ENCODE measurements around the gene HPSE2. TPM values are rescaled to one million over a fixed set of nuclear protein-coding genes. Genes with fewer than 3 reads are reported as not detected.

Gene HPSE2
- total RNA-seq, 1 experiment from 2014 or later, result 0.05 TPM

GRCh38 chr10:98485959-98486358 is 749.7 kb downstream of the HPSE2 start:
- Histone ChIP-seq H3K9me3 (ENCODE audit: control insufficient read depth in 1 of 2, insufficient read depth in 1 of 2, low read depth in 1 of 2, low read length in 2 of 2) (no peaks in the 10 kb centered on the region), H3K79me2 (ENCODE audit: insufficient read depth, low read length) (no peaks in the 10 kb centered on the region), H4K20me1 (ENCODE audit: insufficient read depth) (no peaks in the 10 kb centered on the region), H3K4me3 (replicated peaks in 1 of 2; ENCODE audit: low read depth in 1 of 2, low read length in 2 of 2) (no peak overlapping the region), H3K4me2 (ENCODE audit: low read length) (no peak overlapping the region), H3K27ac (ENCODE audit: low read depth, low read length) (no peak overlapping the region), H3K36me3 (ENCODE audit: control insufficient read depth in 1 of 2, insufficient read depth in 2 of 2, low read length in 2 of 2) (no peaks in the 10 kb centered on the region), H3K4me1 (ENCODE audit: control insufficient read depth in 1 of 2, insufficient read depth in 2 of 2, low read length in 2 of 2) (no peaks in the 10 kb centered on the region), H3K9ac (ENCODE audit: low read length) (no peak overlapping the region), H2AFZ (ENCODE audit: low read depth, low read length, poor library complexity, severe bottlenecking) (no peak overlapping the region), H3K27me3 (ENCODE audit: insufficient read depth, low read length) (no peaks in the 10 kb centered on the region; the same call in 1 of the 2 replicates), H3K9me2 (ENCODE audit: insufficient read depth) (no peaks in the 10 kb centered on the region)
- TF ChIP-seq CBX3 (IDR thresholded peaks at IDR 0.05; ENCODE audit: low read depth), result no peak
- ChIA-PET POLR2A (no interaction called here), RAD21 (ENCODE audit: low non-redundant PET in 1 of 2, low total read pairs in 2 of 2, uncharacterized antibody in 2 of 2, unreplicated experiment in 2 of 2) (no interaction called here), CTCF (interaction anchor here (0.7 kb wide), 2 partner anchors 15 to 71 kb away, joined by 3 to 8 read pairs; no protein-coding TSS in a partner anchor)
- no TSS peak for BruUV-seq (replicated peaks)
- no peak for DNase-seq (ENCODE audit: low read depth, low spot score)
- no peak; the same call in 1 of the 2 replicates for ATAC-seq
- intact Hi-C loops (cut with micrococcal nuclease), result no loop called here

GRCh38 chr10:98483658-98484057 is 752.0 kb downstream of the HPSE2 start:
- ChIA-PET CTCF (no interaction called here), RAD21 (ENCODE audit: low non-redundant PET in 1 of 2, low total read pairs in 2 of 2, uncharacterized antibody in 2 of 2, unreplicated experiment in 2 of 2) (no interaction called here), POLR2A (no interaction called here)
- no peak overlapping the region for H3K9ac ChIP-seq (ENCODE audit: low read length)
- H3K4me3 ChIP-seq (replicated peaks in 1 of 2; ENCODE audit: low read depth in 1 of 2, low read length in 2 of 2), result no peak overlapping the region
- intact Hi-C loops (cut with micrococcal nuclease), result no loop called here
- H3K79me2 ChIP-seq (ENCODE audit: insufficient read depth, low read length), result no peaks in the 10 kb centered on the region
- H3K36me3 ChIP-seq (ENCODE audit: control insufficient read depth in 1 of 2, insufficient read depth in 2 of 2, low read length in 2 of 2), result no peaks in the 10 kb centered on the region
- TF ChIP-seq POLR2AphosphoS5 (IDR thresholded peaks at IDR 0.05; ENCODE audit: low read depth, low read length) (no peak), YY1 (IDR thresholded peaks at IDR 0.05; ENCODE audit: extremely low read depth, insufficient replicate concordance, low read depth, low read length) (no peak), TCF7L2 (IDR thresholded peaks at IDR 0.05; ENCODE audit: borderline replicate concordance, extremely low read depth, insufficient read depth, insufficient read length) (no peak), SP1 (IDR thresholded peaks at IDR 0.05; ENCODE audit: low read depth) (no peak)
- no peak overlapping the region for H2AFZ ChIP-seq (ENCODE audit: low read depth, low read length, poor library complexity, severe bottlenecking)
- no TSS peak for BruUV-seq (replicated peaks)
- H3K4me2 ChIP-seq (ENCODE audit: low read length), result no peak overlapping the region
- no peaks in the 10 kb centered on the region for H3K4me1 ChIP-seq (ENCODE audit: control insufficient read depth in 1 of 2, insufficient read depth in 2 of 2, low read length in 2 of 2)
- H3K9me2 ChIP-seq (ENCODE audit: insufficient read depth), result no peaks in the 10 kb centered on the region
- DNase-seq (ENCODE audit: low read depth, low spot score) (no peak), ATAC-seq (no peak)
- H3K9me3 ChIP-seq (ENCODE audit: control insufficient read depth in 1 of 2, insufficient read depth in 1 of 2, low read depth in 1 of 2, low read length in 2 of 2), result no peaks in the 10 kb centered on the region
- no peaks in the 10 kb centered on the region for H4K20me1 ChIP-seq (ENCODE audit: insufficient read depth)
- H3K27ac ChIP-seq (ENCODE audit: low read depth, low read length), result no peak overlapping the region
- no peaks in the 10 kb centered on the region; the same call in 1 of the 2 replicates for H3K27me3 ChIP-seq (ENCODE audit: insufficient read depth, low read length)

Measured in HCT116 (cell line).